AG04450 (cell line): Measurements from ENCODE around the gene SMIM29. TPM values are rescaled to one million over a fixed set of nuclear protein-coding genes. Genes with fewer than 3 reads are reported as not detected.
A peak's percentile ranks its signal among the peaks of the same experiment; 100 is the strongest.
"Not testable (repeated sequence)": the region's sequence is repeated elsewhere in the genome, so short reads cannot be mapped to it uniquely, and the experiment has no call there.

Experiments
- CTCF ChIA-PET: fragments of 300-600, 350-600 bp; formaldehyde crosslinking; extraction: SDS; loops from one replicate; lab custom pipeline; 2022; ENCODE audit warnings: antibody characterized with exemption, inconsistent platforms; lab: Charles Lee
- POLR2A ChIA-PET: fragments of 350-600 bp; formaldehyde crosslinking; extraction: SDS; loops from one replicate; lab custom pipeline; 2021; ENCODE audit warnings: antibody characterized with exemption, inconsistent platforms; lab: Yijun Ruan, JAX
- DNase-seq: peaks from one replicate; pipeline ENCODE4 v3.0.0-alpha.2; 2011; ENCODE audit warnings: low read depth, low spot score
- H3K27ac ChIP-seq: one replicate; pipeline ENCODE4 v1.5.1; 2012; ENCODE audit warnings: low read depth, low read length, control low read depth
- H3K27me3 ChIP-seq: one replicate; pipeline ENCODE4 v1.6.0; 2012; ENCODE audit warnings: low read length; ENCODE audit not compliant: control insufficient read depth, insufficient read depth
- H3K4me3 ChIP-seq: 2 replicates; pipeline ENCODE4 v1.5.1; 2011; ENCODE audit warnings: mild to moderate bottlenecking, low read depth, low read length, control low read depth
- H3K9me3 ChIP-seq: 2 replicates; pipeline ENCODE4 v1.5.1; 2012; ENCODE audit warnings: low read length; ENCODE audit not compliant: control insufficient read depth, insufficient read depth
- polyA plus RNA-seq: library from polyadenylated mRNA; depleted of rRNA; stranded (reverse); fragments of >200 nt; gene quantifications from 2 replicates; pipeline ENCODE4 v1.2.3, GENCODE V29; 2011
- TF ChIP-seq, protein P1 (sequence below): IDR thresholded peaks from 2 replicates; pipeline ENCODE4 v1.5.1; 2011; ENCODE audit warnings: low read depth, low read length, control low read depth, inconsistent platforms

Gene SMIM29
- polyA plus RNA-seq, 1 experiment: 11.3 TPM

DNA sequence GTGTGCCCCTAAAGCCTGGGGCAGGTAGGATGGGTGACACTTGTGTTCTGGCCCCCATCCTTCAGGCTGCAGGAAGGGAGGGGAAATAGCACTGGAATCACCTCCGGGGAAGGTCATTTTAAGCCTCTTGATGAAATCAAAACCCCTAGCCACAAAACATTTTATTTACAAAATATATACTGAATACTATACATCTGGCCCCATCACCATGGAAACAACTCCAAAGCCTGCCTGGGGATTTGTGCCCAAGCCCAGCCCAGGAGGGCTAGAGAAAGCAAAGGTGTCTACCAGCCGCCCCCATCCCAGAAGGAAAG is 2.6 kb downstream of the SMIM29 start:
- no peaks in the 10 kb centered on the region; the same call in 1 of the 2 replicates for H3K9me3 ChIP-seq
- H3K27ac ChIP-seq: peak overlapping the region; percentile 57
- ChIA-PET POLR2A (interaction anchor here (0.8 kb wide), 1 partner anchor 9 kb away, joined by 4 read pairs; the partner anchor contains the start of gene HMGA1), CTCF (no interaction called here)
- TF ChIP-seq, protein P1, sequence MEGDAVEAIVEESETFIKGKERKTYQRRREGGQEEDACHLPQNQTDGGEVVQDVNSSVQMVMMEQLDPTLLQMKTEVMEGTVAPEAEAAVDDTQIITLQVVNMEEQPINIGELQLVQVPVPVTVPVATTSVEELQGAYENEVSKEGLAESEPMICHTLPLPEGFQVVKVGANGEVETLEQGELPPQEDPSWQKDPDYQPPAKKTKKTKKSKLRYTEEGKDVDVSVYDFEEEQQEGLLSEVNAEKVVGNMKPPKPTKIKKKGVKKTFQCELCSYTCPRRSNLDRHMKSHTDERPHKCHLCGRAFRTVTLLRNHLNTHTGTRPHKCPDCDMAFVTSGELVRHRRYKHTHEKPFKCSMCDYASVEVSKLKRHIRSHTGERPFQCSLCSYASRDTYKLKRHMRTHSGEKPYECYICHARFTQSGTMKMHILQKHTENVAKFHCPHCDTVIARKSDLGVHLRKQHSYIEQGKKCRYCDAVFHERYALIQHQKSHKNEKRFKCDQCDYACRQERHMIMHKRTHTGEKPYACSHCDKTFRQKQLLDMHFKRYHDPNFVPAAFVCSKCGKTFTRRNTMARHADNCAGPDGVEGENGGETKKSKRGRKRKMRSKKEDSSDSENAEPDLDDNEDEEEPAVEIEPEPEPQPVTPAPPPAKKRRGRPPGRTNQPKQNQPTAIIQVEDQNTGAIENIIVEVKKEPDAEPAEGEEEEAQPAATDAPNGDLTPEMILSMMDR: no peak
- no peaks in the 10 kb centered on the region for H3K27me3 ChIP-seq
- H3K4me3 ChIP-seq: no peak overlapping the region
- no peak for DNase-seq

GRCh38 chr6:34245761-34246140 is 3.1 kb downstream of the SMIM29 start:
- H3K4me3 ChIP-seq, CTCF ChIA-PET, DNase-seq, H3K27me3 ChIP-seq, H3K9me3 ChIP-seq: not testable (repeated sequence)
- peak overlapping the region; percentile 57 for H3K27ac ChIP-seq
- POLR2A ChIA-PET: interaction anchor here (0.8 kb wide), 1 partner anchor 9 kb away, joined by 4 read pairs; the partner anchor contains the start of gene HMGA1

- H3K9me3 ChIP-seq, DNase-seq, H3K4me3 ChIP-seq, H3K27me3 ChIP-seq: not testable (repeated sequence)
- CTCF ChIA-PET: interaction anchor here (0.6 to 1.0 kb wide), 4 partner anchors 30 to 539 kb away, joined by 3 to 7 read pairs (median 4); no protein-coding TSS in a partner anchor
- POLR2A ChIA-PET: interaction anchor here (0.9 to 1.9 kb wide), 3 partner anchors 8 to 49 kb away, joined by 3 to 11 read pairs (median 9); partner anchors contain the start of gene HMGA1
- H3K27ac ChIP-seq: peak overlapping the region; percentile 92
Measured at GRCh38 chr6:34245032-34245760, 3.6 kb downstream of the SMIM29 start.

DNA sequence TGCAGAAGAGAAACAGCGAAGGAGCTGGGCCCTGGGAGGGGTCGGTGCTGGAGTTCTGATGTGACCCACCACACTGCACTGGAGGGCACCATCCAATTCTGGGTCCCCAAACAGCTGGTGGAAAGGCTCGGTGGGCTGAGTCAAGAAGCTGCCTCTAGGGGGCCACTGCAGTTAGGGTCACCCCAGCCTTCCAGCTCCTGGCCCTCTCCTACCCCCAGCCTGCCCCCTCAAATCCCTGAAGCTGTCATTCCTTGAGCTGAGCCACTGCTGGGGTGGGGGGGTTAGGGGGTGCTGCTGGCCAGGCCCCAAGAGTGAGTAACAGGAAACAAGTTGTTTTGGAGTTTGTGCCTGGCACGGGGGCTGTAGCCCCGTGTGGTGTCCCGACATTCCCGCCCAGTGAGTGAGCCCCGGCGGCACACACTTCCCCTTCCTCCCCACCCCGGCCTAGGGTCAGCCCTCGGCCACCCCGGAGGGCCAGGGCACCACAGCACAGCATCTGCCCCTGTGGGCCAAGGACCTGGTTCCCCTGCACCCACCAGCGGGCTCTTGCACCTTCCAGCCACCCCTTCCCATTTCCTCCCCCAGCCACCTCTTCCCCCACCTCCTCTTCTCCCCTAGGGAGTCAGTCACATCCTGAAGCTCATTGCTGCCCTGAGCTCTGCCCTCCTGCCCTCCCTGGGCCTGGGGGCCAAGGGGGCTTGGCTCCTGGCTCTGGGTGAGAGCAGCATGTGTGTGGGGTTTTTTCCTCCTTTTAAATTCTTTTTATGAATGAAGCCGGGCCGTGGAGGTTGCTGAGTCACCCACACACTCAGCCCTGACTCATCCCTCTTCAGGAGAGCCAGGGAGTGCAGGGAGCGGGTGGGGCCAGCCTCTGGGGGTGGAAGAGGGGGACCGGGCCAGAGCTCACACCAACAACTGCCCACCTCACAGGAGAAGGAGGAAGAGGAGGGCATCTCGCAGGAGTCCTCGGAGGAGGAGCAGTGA is 4.6 kb downstream of the SMIM29 start:
- POLR2A ChIA-PET: interaction anchor here (0.6 to 1.9 kb wide), 6 partner anchors 7 to 182 kb away, joined by 3 to 11 read pairs (median 5); partner anchors contain the start of genes HMGA1 and RPS10
- Histone ChIP-seq H3K27ac (peak overlapping the region; percentile 92), H3K4me3 (peak overlapping the region; percentile 21), H3K9me3 (no peaks in the 10 kb centered on the region; the same call in 1 of the 2 replicates), H3K27me3 (no peaks in the 10 kb centered on the region)
- peak; percentile 72 for DNase-seq
- CTCF ChIA-PET: interaction anchor here (0.6 to 1.1 kb wide), 11 partner anchors 11 to 540 kb away, joined by 3 to 7 read pairs (median 4); no protein-coding TSS in a partner anchor
- TF ChIP-seq, protein P1: peak; percentile 54

GRCh38 chr6:34243131-34243771 is 5.6 kb downstream of the SMIM29 start:
- H3K9me3 ChIP-seq: no peaks in the 10 kb centered on the region; the same call in 1 of the 2 replicates
- H3K27me3 ChIP-seq: no peaks in the 10 kb centered on the region
- H3K27ac ChIP-seq: peak overlapping the region; percentile 92
- CTCF ChIA-PET: interaction anchor here (0.6 to 1.1 kb wide), 2 partner anchors 10 to 316 kb away, joined by 4 to 6 read pairs; no protein-coding TSS in a partner anchor
- H3K4me3 ChIP-seq: no peak overlapping the region
- POLR2A ChIA-PET: interaction anchor here (1.5 to 1.9 kb wide), 2 partner anchors 19 to 183 kb away, joined by 6 to 11 read pairs; partner anchors contain the start of gene RPS10
- TF ChIP-seq, protein P1: no peak
- no peak for DNase-seq
